H1 (cell line): ENCODE measurements around the gene TDRD6. TPM values are rescaled to one million over a fixed set of nuclear protein-coding genes. Genes with fewer than 3 reads are reported as not detected.

Experiments
- HDAC6 ChIP-seq: IDR thresholded peaks from one replicate; pipeline ENCODE4 v1.7.1; 2012; ENCODE audit warnings: low read depth, mild to moderate bottlenecking, inconsistent platforms, low read length, moderate library complexity
- KDM1A ChIP-seq: fragments of 200-600, 300-600 bp; sonication (generic); IDR thresholded peaks from 2 replicates; pipeline ENCODE4 v1.7.1; 2016; ENCODE audit warnings: mild to moderate bottlenecking, low read length, borderline replicate concordance
- polyA plus RNA-seq, 7 experiments: library from polyadenylated mRNA; depleted of rRNA in 3 of 7; stranded (reverse) in 5 of 7; unstranded in 2 of 7; fragments of >200 nt in 5 of 7; fragments of 200-250 nt in 2 of 7; gene quantifications; 1 replicate in 5 of 7; 2 replicates in 1 of 7; 4 replicates in 1 of 7; pipeline versions ENCODE4 v1.2.1 to v1.2.3, GENCODE V29; 2011 to 2013; ENCODE audit warnings: missing spikeins in 2 of 7, mixed read lengths in 2 of 7
- total RNA-seq: library from RNA; stranded (reverse); fragmentation: NEBNext Ultra II Directional; extraction: Animal tissue kit (Norgen Biotek cat#: 25700); gene quantifications from 2 replicates; pipeline ENCODE4 v1.2.1, GENCODE V29; 2021

Gene TDRD6
- total and polyA plus RNA-seq, 2 of the 8 experiments (the other 6 are each of a cell fraction or from before 2014, with no cell fraction given), result 0.06 to 0.19 TPM

DNA sequence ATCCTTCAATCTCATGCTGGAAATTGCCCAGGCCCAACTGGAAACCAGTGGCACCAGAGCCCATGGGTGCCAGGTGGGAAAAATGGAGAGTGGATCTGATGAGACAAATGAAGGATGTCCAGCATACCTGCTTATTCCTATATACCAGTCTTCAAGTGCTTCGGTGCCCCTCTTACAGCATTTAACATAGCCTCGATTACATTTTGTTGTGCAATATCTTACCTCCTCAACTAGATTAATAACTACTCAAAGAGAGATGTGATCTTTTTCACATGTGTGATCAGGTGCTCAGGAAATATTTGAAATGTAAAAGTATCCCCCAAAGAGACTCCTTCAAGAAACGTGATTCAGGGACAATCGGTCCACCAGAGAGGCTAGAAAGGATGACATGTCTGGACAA is 54.2 kb downstream of the TDRD6 start (continued):
- TF ChIP-seq KDM1A (no peak), HDAC6 (no peak)
